COR-L47 (cell line): ENCODE data around the gene BEST2.

Source experiments
- DNase-seq: peaks from one replicate; lab custom pipeline; 2025; lab: John Stamatoyannopoulos, UW

BEST2 gene

GRCh38 chr19:12770922-12771321 is 19.3 kb downstream of the BEST2 start:
- no peak for DNase-seq

- DNase-seq = no peak
These were observed 20.7 kb downstream of the BEST2 start for GRCh38 chr19:12772323-12772722.

- DNase-seq = no peak
These were observed 22.0 kb downstream of the BEST2 start for GRCh38 chr19:12773571-12773970.

DNA sequence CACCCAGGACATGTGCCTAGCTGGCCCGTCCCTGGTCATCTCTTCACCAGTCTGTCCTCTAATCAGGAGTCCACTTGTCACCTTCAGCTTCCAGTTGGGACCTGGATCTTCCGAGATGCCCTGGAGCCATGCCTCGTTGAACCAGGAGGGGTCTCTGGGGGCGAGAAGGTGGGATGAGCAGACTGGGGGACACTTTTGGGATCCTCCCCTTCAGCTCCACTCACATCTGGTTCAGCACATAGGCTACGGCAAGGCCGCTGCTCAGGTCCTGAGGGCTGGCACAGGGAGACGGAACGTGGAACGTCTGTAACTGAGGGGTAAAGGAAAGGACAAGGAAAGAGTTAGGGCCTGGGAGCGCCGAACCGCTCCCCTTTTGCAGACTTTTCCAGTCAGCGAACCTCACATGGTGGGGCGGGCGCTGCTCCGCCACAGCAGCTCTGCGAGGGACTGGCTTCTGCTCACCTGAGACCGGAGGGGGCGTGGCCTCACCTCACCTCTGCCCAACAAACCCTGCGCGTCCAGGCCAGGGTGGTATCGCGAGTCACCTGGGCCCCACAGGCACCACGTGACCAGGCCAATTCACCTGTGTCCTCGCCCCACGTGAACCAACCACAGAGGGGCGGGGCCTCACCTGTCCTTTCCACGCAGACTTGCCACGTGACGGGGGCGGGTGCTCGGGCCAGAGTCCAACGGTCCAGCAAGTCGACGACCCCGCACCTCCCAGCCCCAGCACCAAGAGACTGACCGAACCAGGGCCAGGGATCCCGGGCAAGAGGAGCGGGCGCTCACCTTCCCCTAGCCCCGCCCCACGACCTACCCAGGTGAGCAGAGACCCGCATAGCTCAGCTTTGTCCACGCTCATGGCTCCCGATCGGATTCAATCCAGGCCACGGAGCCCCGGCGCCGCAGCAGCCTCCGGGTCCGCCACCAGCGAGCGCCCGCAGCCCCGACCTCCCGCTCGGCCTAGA is 23.3 kb downstream of the BEST2 start, which contains the start of gene HOOK2:
Gene HOOK2 (minus strand): TSS at position 965 of the 968 bp plus-strand sequence. CDS start 103 bp downstream, at position 862.
- DNase-seq = peak; percentile 79

DNA sequence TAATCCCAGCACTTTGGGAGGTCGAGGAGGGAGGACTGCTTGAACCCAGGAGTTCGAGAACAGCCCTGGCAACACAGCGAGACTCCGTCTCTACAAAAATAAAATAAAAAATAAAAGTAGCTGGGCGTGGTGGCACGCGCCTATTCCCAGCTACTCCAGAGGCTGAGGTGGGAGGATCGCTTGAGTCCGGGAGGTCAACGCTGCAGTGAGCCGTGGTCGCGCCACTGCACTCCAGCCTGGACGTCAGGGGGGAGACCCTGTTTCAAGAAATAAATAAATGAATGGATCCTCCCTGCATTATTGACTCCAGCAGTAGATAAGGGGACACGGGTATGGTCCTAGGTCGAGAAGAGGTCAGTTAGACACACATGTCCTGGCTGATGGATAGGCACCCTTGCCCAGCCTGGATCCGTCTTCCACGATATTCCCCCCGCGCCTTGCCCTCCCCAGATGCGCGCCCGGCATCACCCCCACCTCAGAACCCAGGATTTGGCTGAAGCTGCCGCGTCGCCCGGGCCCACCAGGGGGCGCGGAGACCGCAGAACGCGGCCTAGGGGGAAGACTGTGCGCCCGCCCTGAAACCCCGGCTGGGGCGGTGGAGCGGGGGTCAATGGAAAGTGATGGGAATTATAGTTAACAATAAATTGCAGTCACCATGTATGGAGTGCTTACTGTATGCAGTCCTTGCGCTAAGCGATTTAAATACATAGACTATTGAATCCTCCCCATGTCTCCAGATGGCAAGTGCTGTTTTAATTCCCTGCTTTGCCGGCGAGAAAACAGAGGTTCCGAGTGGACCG is 25.8 kb downstream of the BEST2 start:
- peak; percentile 82 for DNase-seq

GRCh38 chr19:12778017-12778904 is 26.7 kb downstream of the BEST2 start:
- peak; percentile 85 for DNase-seq

GRCh38 chr19:12778905-12779161 is 27.2 kb downstream of the BEST2 start:
- no peak for DNase-seq

DNA sequence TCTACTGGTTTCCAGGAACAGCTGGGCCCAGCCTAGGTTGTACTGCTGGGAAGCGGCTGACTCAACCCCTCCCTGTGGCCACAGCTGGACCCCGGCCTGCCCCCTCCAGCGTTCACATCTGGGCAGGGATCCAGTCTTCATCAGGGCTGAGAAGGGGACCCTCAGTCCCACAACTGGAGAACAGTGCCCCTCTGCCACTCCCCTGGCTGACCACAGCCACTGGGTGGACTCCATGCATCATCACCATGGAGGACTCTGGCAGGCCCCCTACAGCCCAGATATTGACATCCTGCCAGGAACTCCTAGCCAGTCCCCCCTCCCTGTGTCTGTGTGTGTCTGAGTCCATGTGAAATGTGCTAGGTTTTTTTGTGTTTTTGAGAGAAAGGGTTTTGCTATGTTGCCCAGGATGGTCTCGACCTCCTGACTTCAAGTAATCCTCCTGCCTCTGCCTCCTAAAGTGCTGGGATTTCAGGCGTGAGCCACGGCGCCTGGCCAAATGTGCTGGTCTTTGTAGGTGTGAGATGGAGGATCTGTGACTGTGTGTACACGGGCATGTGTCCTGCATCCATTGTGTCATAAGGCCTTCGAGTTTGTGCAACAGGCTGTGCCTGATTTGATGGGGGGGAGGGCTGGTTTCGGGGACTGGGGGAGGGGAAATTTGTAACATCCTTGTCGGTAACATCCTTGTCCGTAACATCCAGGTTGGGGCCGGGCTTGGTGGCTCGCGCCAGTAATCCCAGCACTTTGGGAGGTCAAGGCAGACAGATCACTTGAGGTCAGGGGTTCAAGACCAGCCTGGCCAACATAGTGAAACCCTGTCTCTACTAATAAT is 27.8 kb downstream of the BEST2 start:
- peak; percentile 74 for DNase-seq

DNA sequence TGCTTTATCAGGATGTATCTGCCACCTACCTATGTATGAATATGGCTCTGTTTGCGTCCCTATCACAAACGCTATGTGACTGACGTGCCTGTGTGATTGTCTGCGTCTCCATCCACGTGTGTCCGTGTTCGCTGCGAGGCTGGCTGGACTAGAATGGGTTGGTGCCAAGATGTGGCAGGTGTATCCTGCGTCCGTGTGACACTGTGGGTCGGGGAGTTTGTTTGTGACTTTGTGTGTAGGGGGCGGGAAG is 30.5 kb downstream of the BEST2 start:
- no peak for DNase-seq

- peak; percentile 94 for DNase-seq
These were observed 31.1 kb downstream of the BEST2 start for GRCh38 chr19:12782424-12783290.

- DNase-seq = peak; percentile 32
These were observed 31.8 kb downstream of the BEST2 start for GRCh38 chr19:12783291-12783848.

GRCh38 chr19:12783849-12784393 is 32.3 kb downstream of the BEST2 start:
- no peak for DNase-seq

- no peak for DNase-seq
These were observed 32.8 kb downstream of the BEST2 start for GRCh38 chr19:12784394-12784870.

- DNase-seq = no peak
These were observed 33.4 kb downstream of the BEST2 start for GRCh38 chr19:12784871-12785430.

GRCh38 chr19:12785431-12786031 is 33.9 kb downstream of the BEST2 start:
- no peak for DNase-seq

GRCh38 chr19:12786141-12786870 is 34.7 kb downstream of the BEST2 start:
- DNase-seq = no peak

GRCh38 chr19:12786952-12787351 is 35.4 kb downstream of the BEST2 start:
- DNase-seq = no peak

- DNase-seq = no peak
These were observed 35.9 kb downstream of the BEST2 start for GRCh38 chr19:12787458-12787857.
